Heart left ventricle (tissue), 13 donors: ENCODE results near the gene E2F3.

ENCODE experiments used
- CTCF ChIP-seq, 12 donors: fragments of 200-600 bp; sonication (generic) in 4 of 12; IDR thresholded peaks; one replicate each; pipeline versions ENCODE4 v1.5.0 to v1.8.0; 2018 to 2022; ENCODE audit warnings: antibody characterized with exemption in 12 of 12, mild to moderate bottlenecking in 5 of 12
- POLR2A ChIP-seq, 2 donors: fragments of 450-650 bp; IDR thresholded peaks; one replicate each; pipeline ENCODE4 v1.6.1; 2017; ENCODE audit warnings: antibody characterized with exemption in 2 of 2, mild to moderate bottlenecking in 2 of 2, moderate library complexity in 2 of 2
- donor health status: ischemic (EF 13 %, LVEDD 7.1; RV severe dilation, severe dysfunction).
- donor health status: DM: no; HTN: yes; CAD: no.
- donor health status: DM: no; HTN: no; CAD: no.
- donor health status: ischemic (EF 25% LVEDD 6.9; RV normal size, moderate dysfunction).
- donor health status: ischemic (EF 25% LVEDD 5.7; RV mildly dilated, moderate dysfunction).
- donor health status: ischemic (EF 35%, LVEDD 5.7; RV mildly dilated, moderate dysfunction).
- donor health status: nonischemic (EF 11% LVEDD 7.7; RV severe dilation, severe dysfunction).
- donor health status: DM: yes; HTN: yes; CAD: no.
- donor health status: PGD.
- donor health status: ischemic (EF 29% LVEDD 5.4; RV normal size, mild dysfunction).
- donor health status: nonischemic (EF 23%, LVEDD 6.1; RV moderate dilation, normal function).

DNA sequence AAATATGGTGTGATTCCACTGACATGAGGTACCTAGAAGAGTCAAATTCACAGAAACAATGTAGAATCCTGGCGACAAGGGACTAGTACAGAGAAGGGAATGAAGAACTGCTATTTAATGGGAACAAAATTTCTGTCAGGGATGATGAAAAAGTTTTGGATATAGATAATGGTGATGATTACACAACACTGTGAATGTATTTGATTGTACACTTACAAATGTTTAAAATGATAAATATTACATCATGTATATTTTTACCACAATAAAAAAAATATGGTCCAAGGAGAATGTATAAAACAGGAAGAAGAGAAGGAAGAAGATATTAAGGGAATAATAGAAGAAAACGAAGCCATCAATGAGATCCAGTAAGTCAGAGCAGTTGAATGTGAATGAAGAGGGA lies 8.4 kb upstream of the E2F3 start:
- TF ChIP-seq CTCF (IDR thresholded peaks at IDR 0.05) (no peak), POLR2A (IDR thresholded peaks at IDR 0.05) (no peak)
